Activated effector memory CD4-positive, alpha-beta T cell treated with Interleukin-2 at 50 U/mL for 16 hours (primary cell): ENCODE data around the gene SUGT1.
"Not testable (repeated sequence)": the region's sequence is repeated elsewhere in the genome, so short reads cannot be mapped to it uniquely, and the experiment has no call there.

Source experiments
- DNase-seq: peaks from one replicate; pipeline ENCODE4 v3.0.0-alpha.2; 2020

The SUGT1 gene

GRCh38 chr13:52670726-52671125 is 18.1 kb downstream of the SUGT1 start:
- DNase-seq: no peak

- DNase-seq: no peak
Observed at GRCh38 chr13:52673465-52673864, 20.8 kb downstream of the SUGT1 start.

GRCh38 chr13:52677823-52678222 is 25.2 kb downstream of the SUGT1 start:
- no peak for DNase-seq

- not testable (repeated sequence) for DNase-seq
Observed at GRCh38 chr13:52685806-52686205, 33.2 kb downstream of the SUGT1 start.

GRCh38 chr13:52686376-52686775 is 33.7 kb downstream of the SUGT1 start:
- no peak for DNase-seq

GRCh38 chr13:52695856-52696255 is 43.2 kb downstream of the SUGT1 start:
- no peak for DNase-seq

- DNase-seq: no peak
Observed at GRCh38 chr13:52696566-52696965, 43.9 kb downstream of the SUGT1 start.

- DNase-seq: no peak
Observed at GRCh38 chr13:52701728-52702465, 49.3 kb downstream of the SUGT1 start.

- no peak for DNase-seq
Observed at GRCh38 chr13:52703482-52703881, 50.8 kb downstream of the SUGT1 start.

GRCh38 chr13:52706081-52706480 is 53.4 kb downstream of the SUGT1 start:
- no peak for DNase-seq

GRCh38 chr13:52707375-52707774 is 54.7 kb downstream of the SUGT1 start:
- no peak for DNase-seq

- not testable (repeated sequence) for DNase-seq
Observed at GRCh38 chr13:52708266-52708665, 55.6 kb downstream of the SUGT1 start.

- DNase-seq: no peak
Observed at GRCh38 chr13:52711286-52711685, 58.6 kb downstream of the SUGT1 start.

- DNase-seq: no peak
Observed at GRCh38 chr13:52712385-52712784, 59.7 kb downstream of the SUGT1 start.

GRCh38 chr13:52713894-52714293 is 61.3 kb downstream of the SUGT1 start:
- no peak for DNase-seq

GRCh38 chr13:52720904-52721303 is 68.3 kb downstream of the SUGT1 start:
- DNase-seq: not testable (repeated sequence)

- DNase-seq: not testable (repeated sequence)
Observed at GRCh38 chr13:52721356-52721755, 68.7 kb downstream of the SUGT1 start.

GRCh38 chr13:52723181-52723580 is 70.5 kb downstream of the SUGT1 start:
- no peak for DNase-seq

GRCh38 chr13:52725302-52725701 is 72.7 kb downstream of the SUGT1 start:
- DNase-seq: no peak

- DNase-seq: no peak
Observed at GRCh38 chr13:52726258-52726657, 73.6 kb downstream of the SUGT1 start.

GRCh38 chr13:52734075-52734623 is 81.5 kb downstream of the SUGT1 start:
- no peak for DNase-seq

GRCh38 chr13:52736891-52737290 is 84.3 kb downstream of the SUGT1 start:
- no peak for DNase-seq

- DNase-seq: no peak
Observed at GRCh38 chr13:52737451-52737850, 84.8 kb downstream of the SUGT1 start.

GRCh38 chr13:52737965-52738364 is 85.3 kb downstream of the SUGT1 start:
- no peak for DNase-seq
